Erythroblast (primary cell): ENCODE results near the gene DTX1.
"Not testable (repeated sequence)": the region's sequence is repeated elsewhere in the genome, so short reads cannot be mapped to it uniquely, and the experiment has no call there.

Experiments
- DNase-seq, 2 experiments: peaks; one replicate each; lab custom pipeline; 2025; lab: John Stamatoyannopoulos, UW
- GATA1 ChIP-seq: IDR thresholded peaks from 2 replicates; pipeline ENCODE4 v1.6.1; 2011; ENCODE audit warnings: low read depth, mild to moderate bottlenecking, control low read depth, low read length, moderate library complexity
- POLR2A ChIP-seq: IDR thresholded peaks from 2 replicates; pipeline ENCODE4 v1.6.1; 2011; ENCODE audit warnings: mild to moderate bottlenecking, low read length

The DTX1 gene

GRCh38 chr12:113133036-113133435 lies 76.5 kb downstream of the DTX1 start:
- TF ChIP-seq POLR2A (no peak), GATA1 (no peak)
- no peak for DNase-seq

- no peak for TF ChIP-seq GATA1
- TF ChIP-seq POLR2A, result no peak
- no peak for DNase-seq
These were observed 77.1 kb downstream of the DTX1 start for GRCh38 chr12:113133666-113134065.

GRCh38 chr12:113134071-113134470 lies 77.5 kb downstream of the DTX1 start:
- no peak for DNase-seq
- no peak for TF ChIP-seq GATA1
- no peak for TF ChIP-seq POLR2A

- DNase-seq, result no peak
- TF ChIP-seq POLR2A (no peak), GATA1 (no peak)
These were observed 78.0 kb downstream of the DTX1 start for GRCh38 chr12:113134521-113134951.

- DNase-seq, result peak; percentile 49 to 52
- TF ChIP-seq POLR2A, result no peak
- no peak for TF ChIP-seq GATA1
These were observed 78.9 kb downstream of the DTX1 start, which contains the start of gene RASAL1 for GRCh38 chr12:113135178-113136127. TSS of gene RASAL1 (minus strand) at chr12:113135761. CDS start at chr12:113135462, 299 bp downstream.

- DNase-seq, result peak; percentile 30 to 32
- TF ChIP-seq GATA1 (no peak), POLR2A (no peak)
These were observed 79.8 kb downstream of the DTX1 start for GRCh38 chr12:113136128-113136989.

GRCh38 chr12:113136990-113137511 lies 80.5 kb downstream of the DTX1 start:
- no peak for DNase-seq
- TF ChIP-seq POLR2A (no peak), GATA1 (no peak)

GRCh38 chr12:113137861-113138783 lies 81.6 kb downstream of the DTX1 start:
- no peak for TF ChIP-seq GATA1
- no peak for TF ChIP-seq POLR2A
- no peak for DNase-seq

GRCh38 chr12:113138826-113139225 lies 82.3 kb downstream of the DTX1 start:
- no peak for TF ChIP-seq GATA1
- TF ChIP-seq POLR2A, result no peak
- no peak for DNase-seq

GRCh38 chr12:113140706-113141105 lies 84.2 kb downstream of the DTX1 start:
- no peak for TF ChIP-seq POLR2A
- TF ChIP-seq GATA1, result no peak
- DNase-seq, result no peak

GRCh38 chr12:113141716-113142115 lies 85.2 kb downstream of the DTX1 start:
- DNase-seq, result not testable (repeated sequence)

- no peak for TF ChIP-seq POLR2A
- TF ChIP-seq GATA1, result no peak
- DNase-seq, result no peak
These were observed 85.8 kb downstream of the DTX1 start for GRCh38 chr12:113142173-113142885.
